Spleen (tissue), 13 donors: Measurements from ENCODE around the gene CPA2. TPM values are rescaled to one million over a fixed set of nuclear protein-coding genes. Genes with fewer than 3 reads are reported as not detected.

ENCODE experiments used
- DNase-seq: peaks from one replicate; pipeline ENCODE4 v3.0.0-alpha.2; 2020
- H3K27ac ChIP-seq, 8 donors: fragments of 200-600 bp; sonication (generic) in 7 of 8; 1 replicate in 4 of 8; 2 replicates in 4 of 8; pipeline versions ENCODE4 v1.5.0 to v1.8.0; 2016 to 2021; ENCODE audit warnings: inconsistent platforms in 4 of 8, mild to moderate bottlenecking in 4 of 8, moderate library complexity in 1 of 8
- H3K27me3 ChIP-seq, 7 donors: fragments of 200-600 bp; sonication (generic) in 6 of 7; replicated peaks in 1 of 7; 1 replicate in 4 of 7; 2 replicates in 3 of 7; pipeline versions ENCODE4 v1.5.0 to v1.8.0; 2016 to 2021; ENCODE audit warnings: inconsistent platforms in 3 of 7, mild to moderate bottlenecking in 1 of 7
- H3K36me3 ChIP-seq, 6 donors: fragments of 200-600 bp; sonication (generic) in 5 of 6; 1 replicate in 4 of 6; 2 replicates in 2 of 6; pipeline versions ENCODE4 v1.5.0 to v1.8.0; 2016 to 2021; ENCODE audit warnings: inconsistent platforms in 2 of 6
- H3K4me1 ChIP-seq, 6 donors: fragments of 200-600 bp; sonication (generic) in 5 of 6; 1 replicate in 3 of 6; 2 replicates in 3 of 6; pipeline versions ENCODE4 v1.5.0 to v1.8.0; 2016 to 2021; ENCODE audit warnings: inconsistent platforms in 3 of 6
- H3K4me3 ChIP-seq, 8 donors: fragments of 200-600 bp; sonication (generic) in 7 of 8; 1 replicate in 4 of 8; 2 replicates in 4 of 8; pipeline versions ENCODE4 v1.5.0 to v1.8.0; 2016 to 2021; ENCODE audit warnings: inconsistent platforms in 4 of 8, mild to moderate bottlenecking in 4 of 8, moderate library complexity in 2 of 8
- H3K9me3 ChIP-seq, 8 donors: fragments of 200-600 bp; sonication (generic) in 7 of 8; 1 replicate in 4 of 8; 2 replicates in 4 of 8; pipeline versions ENCODE4 v1.5.0 to v1.8.0; 2016 to 2021; ENCODE audit warnings: inconsistent platforms in 4 of 8
- CTCF ChIP-seq, 11 experiments: fragments of 200-600 bp in 7 of 11; fragments of 450-650 bp in 4 of 11; sonication (generic) in 4 of 11; IDR thresholded peaks in 8 of 11; conservative IDR thresholded peaks in 3 of 11; 1 replicate in 7 of 11; 2 replicates in 4 of 11; pipeline versions ENCODE4 v1.4.0 to v1.8.0; 2016 to 2021; ENCODE audit warnings: antibody characterized with exemption in 11 of 11, inconsistent platforms in 4 of 11, mild to moderate bottlenecking in 1 of 11
- POLR2A ChIP-seq, 3 donors: fragments of 450-650 bp; IDR thresholded peaks; one replicate each; pipeline ENCODE4 v1.5.1; 2017; ENCODE audit warnings: antibody characterized with exemption in 3 of 3, mild to moderate bottlenecking in 1 of 3
- POLR2AphosphoS5 ChIP-seq, 3 donors: sonication (generic); formaldehyde crosslinking; IDR thresholded peaks; one replicate each; pipeline ENCODE4 v1.5.1; 2017; ENCODE audit warnings: antibody characterized with exemption in 3 of 3
- WGBS, 5 donors: extraction: QIAGEN DNeasy Blood & Tissue Kit in 3 of 5; methylation state at CpG; one replicate each; pipeline versions ENCODE4 v1.1.5 to v1.1.7; 2013 to 2018; 5-methylcytosine and 5-hydroxymethylcytosine counted together
- intact Hi-C: fragments of 100-400 bp; cut with DNase I; formaldehyde crosslinking; loops from one replicate; pipeline ENCODE4 v1.15.0; 2023; ENCODE audit warnings: low total_unique reads
- long read RNA-seq, 2 donors: transcript quantifications; one replicate each; lab custom pipeline, GENCODE V29; 2026
- polyA plus RNA-seq, 3 donors: library from polyadenylated mRNA; stranded (reverse); fragments of 200-250 nt; gene quantifications; one replicate each; pipeline ENCODE4 v1.2.1, GENCODE V29; 2013
- total RNA-seq, 7 donors: library from RNA; depleted of rRNA in 3 of 7; stranded (reverse); fragments of >200 nt in 3 of 7; fragmentation: NEBNext Ultra II Directional in 4 of 7; extraction: Animal tissue kit (Norgen Biotek cat#: 25700) in 4 of 7; gene quantifications; one replicate each; pipeline versions ENCODE4 v1.1.0 to v1.2.1, GENCODE V29; 2016 to 2021
- donor health status: healthy with polysubstance abuse.
- donor health status: DM: no; HTN: no; CAD: no; lungs with moderate emphysema.
- donor health status: DM: no; HTN: no; CAD: no.
- donor health status: Bipolar disorder and iron deficiency.
- donor health status: healthy.
- donor health status: DM: no; HTN: no; CAD: no.
- donor health status: DM: yes; HTN: yes; CAD: no.

CPA2 gene
- total RNA-seq (1 to 10 TPM in 1 of 7 donors, under 1 TPM in 1, not detected in 5; 0.84 to 1.5 TPM), polyA plus RNA-seq (under 1 TPM; 0.13 to 0.28 (median 0.21) TPM)
- long read RNA-seq, donor 1, result 0 reads
- long read RNA-seq, donor 2, transcript CPA2-201 (11 exons, 1,366 nt), result major isoform, 435 of 736 reads
- long read RNA-seq, donor 2, transcript CPA2-204 (7 exons, 1,005 nt), result minor isoform, 14 of 736 reads
- long read RNA-seq, donor 2, partial matches to known transcripts, result 276 of 736 reads
- long read RNA-seq, donor 2, other reads (novel, unspliced or antisense), result 8 of 736 reads

GRCh38 chr7:130266258-130266960 is at the start of gene CPA2:
Gene CPA2 (plus strand): TSS chr7:130266863. CDS start chr7:130266882, 19 bp downstream.
- Histone ChIP-seq H3K4me3 (no peak within 1 kb of the TSS), H3K27me3 (no peaks in the 10 kb centered on the region), H3K27ac (no peak within 1 kb of the TSS), H3K4me1 (peaks cover 0 to under 1% (median 0%) of the 10 kb centered on the region in 6 donors), H3K9me3 (peaks cover 0 to 5% (median 0%) of the 10 kb centered on the region in 8 donors), H3K36me3 (no peaks in the 10 kb centered on the region)
- WGBS, 5 donors, result 89 to 94% (median 91%) methylated on average over 3 of the region's 3 CpGs
- TF ChIP-seq POLR2A (IDR thresholded peaks at IDR 0.05) (no peak), POLR2AphosphoS5 (IDR thresholded peaks at IDR 0.05) (no peak), CTCF (IDR thresholded peaks at IDR 0.05 in 8 of 11, conservative IDR thresholded peaks at IDR 0.05 in 3 of 11) (no peak)
- intact Hi-C loops, result no loop called here
- no peak for DNase-seq

- Histone ChIP-seq H3K9me3 (no peaks in the 10 kb centered on the region), H3K36me3 (no peaks in the 10 kb centered on the region), H3K27me3 (no peaks in the 10 kb centered on the region), H3K4me1 (no peaks in the 10 kb centered on the region), H3K4me3 (no peak overlapping the region), H3K27ac (no peak overlapping the region)
- WGBS, 5 donors, result 84 to 93% (median 89%) methylated on average over 5 of the region's 5 CpGs
- TF ChIP-seq CTCF (IDR thresholded peaks at IDR 0.05 in 8 of 11, conservative IDR thresholded peaks at IDR 0.05 in 3 of 11) (no peak), POLR2AphosphoS5 (IDR thresholded peaks at IDR 0.05) (no peak), POLR2A (IDR thresholded peaks at IDR 0.05) (no peak)
- intact Hi-C loops, result no loop called here
- no peak for DNase-seq
These were observed 47.6 kb upstream of the CPA2 start for GRCh38 chr7:130218806-130219620.

DNA sequence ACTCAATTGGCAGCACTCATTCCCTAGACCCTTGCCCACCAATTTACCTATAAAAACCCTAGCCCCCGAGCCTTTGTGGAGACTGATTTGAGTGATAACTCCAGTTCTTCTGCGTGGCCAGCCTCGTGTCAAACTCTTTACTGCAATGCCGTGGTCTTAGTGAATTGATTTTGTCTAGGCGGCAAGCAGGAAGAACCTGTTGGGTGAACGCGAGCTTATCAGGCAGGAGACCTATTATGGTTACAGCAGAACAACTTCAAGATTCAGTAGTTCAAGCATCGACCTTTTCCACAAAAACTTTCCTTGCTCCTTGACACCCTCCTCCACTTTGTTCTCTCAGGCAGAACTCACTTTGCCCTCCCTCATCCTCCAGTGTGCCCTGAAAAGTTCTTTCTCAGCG is 46.8 kb upstream of the CPA2 start:
- 89 to 95% (median 92%) methylated on average over 9 of the region's 9 CpGs for WGBS, 5 donors

More for the DNA sequence above, 46.8 kb upstream of the CPA2 start:
- H3K4me1 ChIP-seq, result no peaks in the 10 kb centered on the region
- DNase-seq, result no peak
- intact Hi-C loops, result no loop called here
- no peak overlapping the region for H3K4me3 ChIP-seq
- no peak overlapping the region for H3K27ac ChIP-seq
- TF ChIP-seq POLR2AphosphoS5 (IDR thresholded peaks at IDR 0.05), result no peak
- no peak for TF ChIP-seq POLR2A (IDR thresholded peaks at IDR 0.05)
- no peak for TF ChIP-seq CTCF (IDR thresholded peaks at IDR 0.05 in 8 of 11, conservative IDR thresholded peaks at IDR 0.05 in 3 of 11)
- H3K36me3 ChIP-seq, result no peaks in the 10 kb centered on the region
- no peaks in the 10 kb centered on the region for H3K9me3 ChIP-seq
- no peaks in the 10 kb centered on the region for H3K27me3 ChIP-seq
